H1 (cell line): ENCODE measurements around the gene BRIP1.

Experiments
- CHD2 ChIP-seq: IDR thresholded peaks from 2 replicates; pipeline ENCODE4 v1.6.1; 2012; ENCODE audit warnings: low read length, improper control_type of control experiment
- CREB1 ChIP-seq: IDR thresholded peaks from 2 replicates; pipeline ENCODE4 v1.6.1; 2012; ENCODE audit warnings: inconsistent platforms
- CTCF ChIP-seq, 3 experiments: IDR thresholded peaks; 1 replicate in 2 of 3; 2 replicates in 1 of 3; pipeline versions ENCODE4 v1.5.1 to v1.6.1; 2011; ENCODE audit warnings: low read length in 3 of 3, mild to moderate bottlenecking in 3 of 3, inconsistent platforms in 2 of 3, low read depth in 1 of 3, moderate library complexity in 1 of 3; ENCODE audit not compliant: insufficient read depth in 1 of 3; ENCODE audit errors: control extremely low read depth in 1 of 3
- EP300 ChIP-seq, 2 experiments: IDR thresholded peaks; 1 replicate in 1 of 2; 2 replicates in 1 of 2; pipeline ENCODE4 v1.6.1; 2011 to 2012; ENCODE audit warnings: low read depth in 2 of 2, low read length in 2 of 2, mild to moderate bottlenecking in 2 of 2, borderline replicate concordance in 1 of 2, inconsistent platforms in 1 of 2, moderate library complexity in 1 of 2
- EZH2 ChIP-seq: fragments of 200-600 bp; sonication (generic); IDR thresholded peaks from 2 replicates; pipeline ENCODE4 v1.7.1; 2012; ENCODE audit warnings: low read depth, mild to moderate bottlenecking, moderate library complexity, low read length, inconsistent platforms; ENCODE audit not compliant: severe bottlenecking
- MAX ChIP-seq: IDR thresholded peaks from 2 replicates; pipeline ENCODE4 v1.6.1; 2012; ENCODE audit warnings: inconsistent platforms
- RAD21 ChIP-seq, 2 experiments: IDR thresholded peaks in 1 of 2; conservative IDR thresholded peaks in 1 of 2; 2 replicates each; pipeline ENCODE4 v1.6.1; 2011; ENCODE audit warnings: low read depth in 2 of 2, low read length in 2 of 2, improper control_type of control experiment in 1 of 2, inconsistent platforms in 1 of 2, mild to moderate bottlenecking in 1 of 2, moderate library complexity in 1 of 2
- RNF2 ChIP-seq: fragments of 200-900, 300-1000 bp; sonication (generic); IDR thresholded peaks from 2 replicates; pipeline ENCODE4 v1.7.1; 2016; ENCODE audit warnings: borderline replicate concordance, low read depth, mild to moderate bottlenecking, antibody characterized with exemption, low read length; ENCODE audit not compliant: poor library complexity, severe bottlenecking; ENCODE audit errors: missing control alignments
- SAP30 ChIP-seq: fragments of 300-600 bp; sonication (generic); IDR thresholded peaks from 2 replicates; pipeline ENCODE4 v1.7.1; 2012; ENCODE audit warnings: low read length, moderate library complexity, mild to moderate bottlenecking, inconsistent platforms; ENCODE audit not compliant: insufficient read depth, insufficient replicate concordance
- SIN3A ChIP-seq, 2 experiments: IDR thresholded peaks in 1 of 2; conservative IDR thresholded peaks in 1 of 2; 2 replicates each; pipeline ENCODE4 v1.6.1; 2011 to 2012; ENCODE audit warnings: low read length in 2 of 2, improper control_type of control experiment in 1 of 2, low read depth in 1 of 2, mild to moderate bottlenecking in 1 of 2
- SP2 ChIP-seq: IDR thresholded peaks from 2 replicates; pipeline ENCODE4 v1.6.1; 2012; ENCODE audit warnings: mild to moderate bottlenecking, low read length, inconsistent platforms
- TBP ChIP-seq: IDR thresholded peaks from 2 replicates; pipeline ENCODE4 v1.6.1; 2011; ENCODE audit warnings: low read depth, low read length, improper control_type of control experiment
- USF2 ChIP-seq: IDR thresholded peaks from 2 replicates; pipeline ENCODE4 v1.6.1; 2011; ENCODE audit warnings: low read length, improper control_type of control experiment

- no peak for TF ChIP-seq RNF2
- no peak for TF ChIP-seq MAX
- TF ChIP-seq TBP, result no peak
- TF ChIP-seq EZH2, result no peak
- TF ChIP-seq CTCF (IDR thresholded peaks at IDR 0.05; ENCODE audit: control extremely low read depth in 1 of 3, insufficient read depth in 1 of 3, low read depth in 1 of 3, low read length in 3 of 3), result no peak
- no peak for TF ChIP-seq SAP30
- no peak for TF ChIP-seq EP300 (IDR thresholded peaks at IDR 0.05; ENCODE audit: borderline replicate concordance in 1 of 2, low read depth in 2 of 2, low read length in 2 of 2)
- no peak for TF ChIP-seq SIN3A (conservative IDR thresholded peaks at IDR 0.05 in 1 of 2, IDR thresholded peaks at IDR 0.05 in 1 of 2; ENCODE audit: low read depth in 1 of 2, low read length in 2 of 2)
- TF ChIP-seq CHD2, result no peak
- TF ChIP-seq USF2, result no peak
- no peak for TF ChIP-seq CREB1
- TF ChIP-seq SP2, result no peak
- TF ChIP-seq RAD21 (IDR thresholded peaks at IDR 0.05 in 1 of 2, conservative IDR thresholded peaks at IDR 0.05 in 1 of 2; ENCODE audit: low read depth in 2 of 2, low read length in 2 of 2), result no peak
These were observed 164.3 kb downstream of the BRIP1 start for GRCh38 chr17:61699032-61699431.
